HepG2 (cell line): ENCODE results near the gene TTC17. TPM values are rescaled to one million over a fixed set of nuclear protein-coding genes. Genes with fewer than 3 reads are reported as not detected.

Experiments used
- CREM ChIP-seq, 2 experiments: sonication (generic) in 1 of 2; formaldehyde crosslinking in 1 of 2; IDR thresholded peaks; 2 replicates each; pipeline versions ENCODE4 v1.4.0 to v1.6.1; 2016 to 2020; ENCODE audit warnings: antibody characterized with exemption in 1 of 2, mild to moderate bottlenecking in 1 of 2, missing genetic modification reagents in 1 of 2
- E2F1 ChIP-seq: sonication (generic); formaldehyde crosslinking; IDR thresholded peaks from 2 replicates; pipeline ENCODE4 v1.5.0; 2020; ENCODE audit warnings: missing genetic modification reagents
- EHMT2 ChIP-seq: fragments of 200-600 bp; sonication (generic); IDR thresholded peaks from 2 replicates; pipeline ENCODE4 v1.7.0; 2017; ENCODE audit warnings: antibody characterized with exemption, low read depth, low read length, borderline replicate concordance
- FOXA3 ChIP-seq: IDR thresholded peaks from 2 replicates; pipeline ENCODE4 v1.6.1; 2016; ENCODE audit warnings: missing genetic modification reagents, missing compliant biosample characterization
- HIC2 ChIP-seq: sonication (generic); formaldehyde crosslinking; IDR thresholded peaks from 2 replicates; pipeline ENCODE4 v1.9.0; 2022; ENCODE audit warnings: low read depth, missing genetic modification reagents
- HMGXB3 ChIP-seq: sonication (generic); formaldehyde crosslinking; IDR thresholded peaks from 2 replicates; pipeline ENCODE4 v1.4.0; 2020; ENCODE audit warnings: missing genetic modification reagents, borderline replicate concordance
- MATR3 ChIP-seq: sonication (generic); formaldehyde crosslinking; IDR thresholded peaks from 2 replicates; pipeline ENCODE4 v1.4.0; 2020; ENCODE audit warnings: missing genetic modification reagents
- RERE ChIP-seq: IDR thresholded peaks from 2 replicates; pipeline ENCODE4 v1.6.1; 2016; ENCODE audit warnings: low read depth, missing genetic modification reagents, missing compliant biosample characterization
- REXO4 ChIP-seq: sonication (generic); formaldehyde crosslinking; IDR thresholded peaks from 2 replicates; pipeline ENCODE4 v1.8.0; 2022; ENCODE audit warnings: missing genetic modification reagents, mild to moderate bottlenecking, borderline replicate concordance
- ZFP36L2 ChIP-seq: sonication (generic); formaldehyde crosslinking; IDR thresholded peaks from 2 replicates; pipeline ENCODE4 v1.4.0; 2020; ENCODE audit warnings: missing genetic modification reagents
- ZNF639 ChIP-seq: conservative IDR thresholded peaks from 2 replicates; pipeline ENCODE4 v1.6.1; 2018; ENCODE audit warnings: missing genetic modification reagents
- ZNF720 ChIP-seq: sonication (generic); formaldehyde crosslinking; IDR thresholded peaks from 2 replicates; pipeline ENCODE4 v1.4.0; 2020; ENCODE audit warnings: missing genetic modification reagents
- ZSCAN22 ChIP-seq: sonication (generic); formaldehyde crosslinking; IDR thresholded peaks from 2 replicates; pipeline ENCODE4 v1.4.0; 2020; ENCODE audit warnings: mild to moderate bottlenecking, missing genetic modification reagents
- polyA plus RNA-seq, 8 experiments: library from polyadenylated mRNA; depleted of rRNA in 3 of 8; stranded (reverse) in 7 of 8; unstranded in 1 of 8; fragments of >200 nt; fragmentation: Illumina TruSeq in 4 of 8; extraction: Trizol in 4 of 8; gene quantifications; 2 replicates each; pipeline versions ENCODE4 v1.2.1 to v1.2.3, GENCODE V29; 2011 to 2016; ENCODE audit warnings: low read depth in 4 of 8, missing spikeins in 1 of 8, mixed read lengths in 1 of 8; ENCODE audit not compliant: insufficient read depth in 1 of 8
- total RNA-seq, 5 experiments: library from RNA; depleted of rRNA; stranded (reverse); fragments of >200 nt; fragmentation: Illumina TruSeq; extraction: Trizol; gene quantifications; 2 replicates each; pipeline ENCODE4 v1.2.3, GENCODE V29; 2016; ENCODE audit warnings: low read depth in 1 of 5

Gene TTC17
- total and polyA plus RNA-seq, 2 of the 13 experiments (the other 11 are each of a cell fraction or from before 2014, with no cell fraction given) = 55.9 to 99.7 TPM

- peak; percentile 83; the same call in 1 of the 2 replicates for TF ChIP-seq E2F1 (CRISPR knock-in tag)
- no peak for TF ChIP-seq ZNF720
- TF ChIP-seq MATR3 (CRISPR knock-in tag) = no peak
- TF ChIP-seq RERE (CRISPR knock-in tag) = no peak
- TF ChIP-seq ZSCAN22 (CRISPR knock-in tag) = no peak
- TF ChIP-seq ZFP36L2 = no peak
- no peak; the same call in 1 of the 2 replicates for TF ChIP-seq ZNF639 (CRISPR knock-in tag)
- peak; percentile 55 for TF ChIP-seq FOXA3 (CRISPR knock-in tag)
- no peak for TF ChIP-seq HIC2
- no peak for TF ChIP-seq REXO4 (CRISPR knock-in tag)
- TF ChIP-seq CREM (IDR thresholded peaks at IDR 0.05) = peak; percentile 79
- no peak; the same call in 1 of the 2 replicates for TF ChIP-seq CREM (CRISPR knock-in tag; IDR thresholded peaks at IDR 0.05)
- TF ChIP-seq EHMT2 = peak; percentile 37; the same call in 1 of the 2 replicates
- peak; percentile 64; the same call in 1 of the 2 replicates for TF ChIP-seq HMGXB3 (CRISPR knock-in tag)
Measured at GRCh38 chr11:43311791-43312607, 46.7 kb upstream of the TTC17 start, which contains the start of gene API5 (continued).
